Germinal center (tissue), 1 donor: ENCODE data around the gene CDC42SE2.

Experiments used
- DNase-seq: peaks from one replicate; pipeline ENCODE4 v3.0.0; 2012; ENCODE audit warnings: mixed read lengths, low spot score

Gene CDC42SE2, protein sequence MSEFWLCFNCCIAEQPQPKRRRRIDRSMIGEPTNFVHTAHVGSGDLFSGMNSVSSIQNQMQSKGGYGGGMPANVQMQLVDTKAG

DNA sequence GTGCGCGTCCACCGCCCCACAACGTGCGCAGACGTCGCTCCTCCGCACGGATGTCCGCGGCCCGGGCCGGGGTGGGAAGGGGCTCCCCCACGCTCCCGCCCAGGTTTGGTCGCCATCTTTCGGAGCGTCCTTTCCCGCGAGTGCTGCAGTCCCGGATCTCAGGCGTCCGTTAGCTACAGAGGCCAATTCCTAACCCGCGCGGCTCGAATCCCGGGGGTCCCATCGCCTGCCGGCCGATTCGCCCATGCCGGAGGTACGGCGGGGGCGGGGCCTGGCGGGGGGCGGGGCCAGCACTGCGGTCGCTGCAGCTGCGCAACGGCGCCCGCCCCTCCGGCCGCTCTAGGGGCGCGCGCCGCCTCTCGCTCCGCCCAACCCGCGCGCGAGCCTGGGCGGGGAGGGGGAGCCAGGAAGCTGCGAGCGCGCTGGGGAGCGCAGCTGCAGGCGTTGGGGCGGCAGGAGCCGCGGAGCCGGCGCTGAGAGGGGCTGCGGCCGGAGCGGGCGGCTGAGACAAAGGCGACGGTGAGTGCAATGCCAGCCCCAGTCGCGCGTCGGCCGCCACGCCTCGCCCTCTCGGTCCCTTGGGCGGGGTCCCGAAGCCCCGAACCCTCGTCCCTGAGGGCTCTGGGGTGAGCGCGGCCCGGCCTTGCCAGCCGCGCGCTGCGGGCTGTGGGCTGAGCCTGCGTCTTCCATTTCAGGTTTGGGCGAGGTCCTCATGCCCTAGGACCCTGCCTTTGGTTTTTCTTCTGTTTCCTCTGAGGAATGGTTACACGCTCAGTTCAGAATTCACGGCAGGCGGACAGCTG, at the start of gene CDC42SE2:
Gene CDC42SE2, plus strand, starts transcription at position 406 of the 803 bp plus-strand sequence. CDS start 95,441 bp downstream, outside the sequence.
- DNase-seq, result peak; percentile 93

DNA sequence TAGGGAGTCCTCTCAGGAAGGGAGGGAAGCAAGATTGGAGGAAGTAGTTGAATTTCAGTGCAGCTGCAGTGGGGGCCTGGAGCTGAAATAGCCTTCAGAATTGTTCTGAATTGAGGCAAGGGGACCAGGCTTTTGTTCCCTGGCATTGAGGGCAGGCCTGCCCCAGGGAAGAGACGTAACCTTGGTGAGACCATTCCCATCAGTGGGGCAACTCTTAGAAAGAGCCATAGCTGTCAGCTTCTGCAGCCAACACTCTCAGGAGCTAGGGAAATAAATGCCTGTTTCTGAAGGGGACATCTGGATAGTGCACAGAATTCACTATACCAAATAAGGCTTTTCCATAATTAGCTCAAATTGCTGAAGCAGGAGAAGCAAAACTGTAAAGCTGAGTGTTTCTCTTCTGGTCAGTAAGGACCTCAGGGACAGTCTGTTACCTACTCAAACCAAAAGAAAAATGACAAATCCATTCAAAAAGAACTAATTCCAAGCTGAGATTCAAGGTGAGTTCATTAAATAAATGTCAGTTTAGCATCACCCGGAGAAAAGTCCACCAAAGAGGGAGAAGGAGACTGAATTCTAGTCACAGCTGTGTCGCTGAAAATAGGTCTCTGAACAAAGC, 49.1 kb upstream of the CDC42SE2 start:
- no peak for DNase-seq

DNA sequence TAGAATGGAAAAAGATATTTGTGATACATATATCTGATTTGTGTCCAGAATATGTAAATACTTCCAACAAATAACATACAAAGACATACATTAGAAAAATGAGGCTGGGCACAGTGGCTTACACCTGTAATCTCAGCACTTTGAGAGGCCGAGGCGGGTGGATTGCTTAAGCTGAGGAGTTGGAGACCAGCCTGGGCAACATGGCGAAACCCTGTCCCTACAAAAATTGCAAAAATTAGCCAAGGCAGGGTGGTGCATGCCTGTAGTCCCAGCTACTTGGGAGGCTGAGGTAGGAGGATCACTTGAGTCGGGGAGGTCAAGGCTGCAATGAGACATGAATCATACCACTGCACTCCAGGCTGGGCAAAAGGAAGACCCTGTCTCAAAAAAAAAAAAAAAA, 46.1 kb upstream of the CDC42SE2 start:
- DNase-seq, result no peak

DNA sequence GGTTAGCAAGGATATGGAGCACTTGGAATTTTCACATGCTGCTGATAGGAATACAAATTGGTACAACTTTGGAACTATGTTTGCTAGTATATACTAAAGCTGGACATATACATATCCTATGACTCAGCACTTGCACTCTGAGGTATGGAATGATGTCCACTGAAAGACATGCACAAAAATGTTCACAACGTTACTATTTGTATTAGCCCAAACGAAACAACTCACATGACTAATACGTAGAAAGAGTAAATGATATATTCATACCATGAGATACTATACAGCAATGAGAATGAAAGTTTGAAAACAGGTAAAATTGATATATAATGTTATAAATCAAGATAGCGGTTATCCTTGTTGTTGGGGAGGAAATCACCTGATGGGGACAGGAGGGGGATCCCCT, 45.5 kb upstream of the CDC42SE2 start:
- DNase-seq, result no peak

DNA sequence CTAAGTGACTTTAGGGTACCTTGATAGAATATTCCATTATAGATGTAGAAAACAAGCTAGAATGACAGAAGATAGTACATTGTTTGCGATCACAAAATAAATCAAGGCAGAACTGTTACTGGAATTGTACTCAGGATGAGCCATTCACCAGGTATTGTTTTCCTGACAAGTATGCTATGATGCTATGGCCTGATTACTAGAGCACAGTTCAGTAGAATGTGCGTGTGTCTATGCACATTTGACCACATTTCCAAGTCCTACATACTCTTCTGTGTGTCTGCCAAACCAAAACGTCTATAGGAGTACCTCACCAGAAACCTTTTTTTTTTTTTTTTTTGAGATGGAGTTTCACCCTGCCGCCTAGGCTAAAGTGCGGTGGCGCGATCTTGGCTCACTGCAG, 43.3 kb upstream of the CDC42SE2 start:
- DNase-seq, result no peak

DNA sequence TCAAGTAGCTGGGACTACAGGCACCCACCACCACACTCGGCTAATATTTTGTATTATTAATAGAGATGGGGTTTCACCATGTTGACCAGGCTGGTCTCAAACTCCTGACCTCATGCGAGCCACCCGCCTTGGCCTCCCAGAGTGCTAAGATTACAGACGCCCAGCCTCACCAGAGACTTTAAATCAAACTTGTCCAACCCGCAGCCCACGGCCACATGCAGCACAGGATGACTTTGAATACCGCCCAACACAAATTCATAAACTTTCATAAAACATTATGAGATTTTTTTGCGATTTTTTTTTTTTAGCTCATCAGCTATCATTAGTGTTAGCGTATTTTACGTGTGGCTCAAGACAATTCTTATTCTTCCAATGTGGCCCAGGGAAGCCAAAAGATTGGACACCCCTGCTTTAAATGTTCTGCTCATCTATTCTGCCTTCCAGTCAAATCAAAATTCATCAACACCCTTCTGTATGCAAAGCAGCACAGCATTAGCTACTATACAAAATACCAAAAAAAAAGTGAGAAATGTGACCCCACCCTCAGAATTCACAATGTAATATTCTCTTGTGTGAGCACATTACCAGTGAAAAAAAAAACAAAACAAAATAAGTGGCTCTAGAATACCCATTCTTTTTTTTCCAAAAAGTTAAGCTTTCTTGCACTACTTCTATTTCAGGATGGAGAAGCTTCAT, 42.7 kb upstream of the CDC42SE2 start:
- no peak for DNase-seq

DNA sequence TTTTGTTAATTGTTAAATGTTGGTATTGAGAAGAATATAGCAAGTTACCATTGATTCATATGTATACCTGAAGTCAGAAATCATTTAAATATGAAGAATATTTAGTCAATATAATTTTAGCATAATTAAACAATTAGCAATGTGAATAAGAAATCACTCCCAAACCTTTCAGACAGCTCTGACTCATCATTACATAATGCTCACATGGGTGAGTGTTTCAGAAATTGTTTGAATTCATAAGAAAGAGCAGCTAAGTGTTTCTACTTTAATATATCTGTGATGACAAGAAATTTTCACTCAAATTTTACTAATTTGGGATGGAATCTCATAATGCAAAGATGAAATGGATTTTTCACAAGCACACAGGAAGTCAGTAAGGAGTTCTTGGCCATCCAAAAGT, 42.0 kb upstream of the CDC42SE2 start:
- no peak for DNase-seq

DNA sequence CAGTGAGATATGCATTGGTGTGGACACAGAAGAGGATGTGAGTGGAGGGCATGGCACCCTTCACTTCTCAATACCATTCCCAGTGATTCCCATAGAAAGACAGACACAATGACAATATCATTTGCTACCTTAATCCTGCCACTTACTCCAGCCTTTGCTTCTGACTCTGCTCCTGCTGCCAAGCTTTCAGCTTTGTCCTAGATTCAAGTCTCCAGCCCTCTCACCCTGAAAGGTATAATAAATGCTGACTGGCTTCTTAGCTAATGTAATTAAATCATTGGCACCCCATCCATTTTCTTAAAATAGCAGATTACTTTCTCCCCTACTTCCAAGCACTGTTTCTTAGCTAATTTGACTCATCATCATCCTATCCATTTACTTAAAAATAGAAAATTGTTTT, 41.1 kb upstream of the CDC42SE2 start:
- DNase-seq, result no peak

DNA sequence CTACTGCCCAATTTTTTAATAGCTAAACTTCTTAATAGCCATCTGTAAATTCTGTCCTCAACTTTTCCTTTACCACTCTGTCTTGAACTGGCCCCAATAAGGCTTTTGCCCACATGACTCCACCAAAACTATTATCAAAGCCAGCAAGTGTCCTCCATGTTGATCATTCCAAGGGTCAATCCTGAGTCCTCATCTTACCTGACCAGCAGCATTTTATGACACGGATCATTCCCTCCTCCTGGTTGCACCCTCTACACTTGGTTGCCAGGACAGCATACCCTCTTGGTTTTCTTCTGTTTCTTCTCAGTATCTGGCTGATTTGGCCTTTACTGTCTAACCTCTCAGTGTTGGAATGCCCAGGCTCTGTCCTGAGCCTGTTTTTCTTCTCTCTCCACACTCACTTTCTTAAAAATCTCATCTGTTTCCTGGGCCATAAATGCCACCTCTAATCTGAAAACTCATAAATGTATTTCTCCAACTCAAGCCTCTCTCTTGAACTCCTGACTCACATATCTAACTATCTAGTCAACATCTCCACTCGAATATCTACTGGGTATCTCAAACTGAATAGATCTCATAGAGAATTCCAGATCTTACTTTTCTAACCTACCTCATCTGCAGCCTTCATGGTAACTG, 40.0 kb upstream of the CDC42SE2 start:
- DNase-seq, result no peak

DNA sequence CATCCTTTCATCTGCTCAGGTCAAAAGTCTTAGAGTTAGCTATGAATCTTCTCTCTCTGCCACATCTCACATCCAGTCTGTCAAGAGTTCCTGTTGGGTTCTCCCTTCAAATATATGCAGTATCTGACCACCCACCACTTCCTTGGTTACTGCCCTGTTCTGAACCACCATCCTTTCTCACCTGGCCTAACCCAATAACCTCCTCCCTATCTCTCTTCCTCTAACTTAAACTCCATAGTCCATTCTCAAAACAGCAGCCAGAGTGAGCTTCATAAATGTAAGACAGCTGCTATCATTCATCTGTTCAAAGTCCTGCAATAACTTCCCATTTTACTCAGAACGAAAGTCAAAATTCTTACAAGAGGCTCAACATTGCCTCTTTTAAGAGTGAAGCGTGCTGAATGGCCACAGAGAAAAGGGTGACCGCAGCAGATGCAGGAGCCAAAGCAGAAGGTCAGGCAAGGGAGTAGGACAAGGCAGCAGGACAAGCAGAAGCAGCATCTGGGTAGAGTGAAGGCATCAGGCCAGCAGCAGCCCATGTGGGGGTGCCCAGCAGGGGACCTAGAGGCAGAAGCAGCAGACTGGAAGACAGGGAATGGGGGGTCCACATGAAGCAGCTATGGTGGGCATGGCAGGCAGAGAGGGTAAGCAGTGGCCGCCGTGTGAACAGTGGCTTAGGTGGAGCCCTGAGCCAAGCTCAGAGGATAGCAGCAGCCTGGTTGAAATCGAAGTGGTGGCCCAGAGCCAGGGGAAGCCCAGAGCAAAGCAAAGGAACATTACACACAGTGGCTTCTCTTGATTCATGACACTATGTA, 39.3 kb upstream of the CDC42SE2 start:
- DNase-seq, result peak; percentile 50

DNA sequence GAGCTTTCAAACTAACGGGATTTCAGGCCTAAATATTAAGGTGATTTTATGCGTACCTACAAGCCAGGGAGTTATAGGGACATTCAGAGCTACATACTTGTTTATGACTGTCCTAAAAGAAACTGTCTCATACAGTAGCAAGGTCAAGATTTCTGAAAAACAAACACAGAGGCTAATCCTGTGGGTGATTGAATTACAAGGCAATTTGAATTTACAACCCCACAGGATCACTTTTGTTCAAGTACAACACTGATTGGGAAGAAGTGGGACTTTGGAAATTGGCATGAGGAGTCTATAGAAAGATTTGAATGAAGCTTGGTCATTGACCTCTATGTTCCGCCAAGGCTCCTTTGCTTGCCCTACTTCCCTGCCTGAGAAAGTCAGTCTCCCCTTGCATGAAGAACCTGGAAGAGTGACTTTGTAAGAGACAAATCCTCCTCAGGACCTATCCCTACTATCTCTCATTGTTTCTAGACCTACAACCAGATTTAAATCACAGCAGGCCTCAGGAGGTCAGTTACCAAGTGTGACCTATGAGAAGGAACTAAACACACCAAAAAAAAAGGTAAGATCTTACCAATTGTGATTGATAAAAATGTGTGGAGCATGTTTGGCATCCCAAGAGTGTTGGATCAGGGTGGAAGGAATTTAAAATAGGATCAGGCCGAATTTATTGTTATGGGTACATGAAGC, 38.4 kb upstream of the CDC42SE2 start:
- DNase-seq, result no peak

DNA sequence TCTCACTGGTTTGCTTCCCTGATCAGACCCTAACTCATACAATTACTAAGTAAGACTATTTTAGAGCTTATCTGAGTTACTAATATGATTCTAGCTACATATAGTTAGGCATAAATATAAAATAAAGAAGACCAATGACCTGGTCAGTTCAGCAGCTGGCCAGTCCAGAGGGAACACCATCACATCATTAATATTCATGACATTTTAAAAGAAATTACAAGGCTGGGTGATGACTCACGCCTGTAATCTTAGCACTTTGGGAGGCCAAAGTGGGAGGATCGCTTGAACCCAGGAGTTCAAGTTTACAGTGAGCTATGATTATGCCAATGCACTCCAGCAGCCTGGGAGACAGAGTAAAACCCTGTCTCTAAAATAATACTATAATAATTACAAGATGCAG, 37.0 kb upstream of the CDC42SE2 start:
- DNase-seq, result no peak

DNA sequence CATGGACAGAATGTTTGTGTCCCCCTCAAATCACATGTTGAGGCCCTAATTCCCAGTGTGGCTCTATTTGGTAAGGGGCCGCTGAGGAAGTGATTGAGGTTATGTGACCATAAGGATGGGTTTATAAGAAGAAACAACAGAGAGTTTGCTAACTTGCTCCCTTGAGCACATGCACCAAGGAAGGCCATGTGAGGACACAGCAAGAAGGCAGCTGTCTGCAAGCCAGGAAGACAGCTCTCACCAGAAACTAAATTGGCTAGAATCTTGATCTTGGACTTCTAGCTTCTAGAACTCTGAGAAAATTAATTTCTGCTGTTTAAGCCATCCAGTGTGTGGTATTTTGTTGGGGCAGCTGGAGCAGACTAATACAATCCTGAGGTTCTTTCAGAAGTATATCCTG, 35.2 kb upstream of the CDC42SE2 start:
- DNase-seq, result no peak

DNA sequence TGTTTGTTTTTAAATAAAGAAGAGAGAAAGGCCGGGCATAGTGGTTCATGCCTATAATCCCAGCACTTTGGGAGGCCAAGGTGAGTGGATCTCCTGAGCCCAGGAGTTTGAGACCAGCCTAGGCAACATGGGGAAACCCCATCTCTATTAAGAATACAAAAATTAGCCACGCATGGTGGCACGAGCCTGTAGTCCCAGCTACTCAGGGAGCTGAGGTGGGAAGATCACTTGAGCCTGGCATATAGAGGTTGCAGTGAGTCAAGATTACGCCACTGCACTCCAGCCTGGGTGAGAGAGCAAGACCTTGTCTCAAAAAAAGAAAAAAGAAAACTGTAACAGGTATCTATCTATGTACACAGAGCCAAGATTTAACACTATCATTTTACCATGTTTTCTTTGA, 34.2 kb upstream of the CDC42SE2 start:
- no peak for DNase-seq

DNA sequence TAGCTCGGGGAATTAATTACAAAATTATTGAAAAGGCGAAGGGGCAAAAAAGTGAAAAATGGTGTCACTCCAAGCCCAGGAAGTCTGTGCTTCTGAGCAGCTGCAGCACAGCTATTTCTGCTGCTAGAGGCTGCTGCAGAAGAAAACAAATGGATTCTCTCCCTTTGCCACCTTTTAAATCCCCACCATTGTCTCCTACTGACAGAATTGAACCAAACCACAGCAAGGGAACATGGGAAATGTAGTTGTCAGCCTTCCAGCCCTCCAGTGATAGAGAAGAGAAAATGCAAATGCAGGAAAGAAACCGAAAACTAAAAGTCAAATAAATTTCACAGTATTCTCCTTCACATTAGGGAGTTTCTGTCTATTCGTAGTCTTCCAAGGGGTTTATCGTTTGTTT, 33.4 kb upstream of the CDC42SE2 start:
- DNase-seq, result no peak

DNA sequence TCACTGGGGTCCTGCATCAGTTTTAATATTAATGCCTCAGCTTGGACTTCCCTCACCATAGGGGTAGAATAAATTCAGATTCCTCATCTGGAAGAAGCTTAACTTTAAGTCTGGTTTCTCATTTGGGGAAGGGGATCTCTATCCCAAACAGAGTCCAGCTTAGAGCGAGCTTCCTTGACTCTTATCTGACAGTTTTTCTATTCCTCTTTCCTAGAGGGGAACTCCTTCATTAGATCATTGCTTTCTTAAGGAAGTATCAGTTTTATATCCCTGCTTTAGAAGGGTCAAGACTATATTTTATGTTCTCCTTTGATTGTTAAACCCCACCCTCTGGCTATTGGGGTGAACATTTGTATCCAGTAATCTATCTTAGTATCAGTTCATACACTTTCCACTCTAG, 24.2 kb upstream of the CDC42SE2 start:
- no peak for DNase-seq

DNA sequence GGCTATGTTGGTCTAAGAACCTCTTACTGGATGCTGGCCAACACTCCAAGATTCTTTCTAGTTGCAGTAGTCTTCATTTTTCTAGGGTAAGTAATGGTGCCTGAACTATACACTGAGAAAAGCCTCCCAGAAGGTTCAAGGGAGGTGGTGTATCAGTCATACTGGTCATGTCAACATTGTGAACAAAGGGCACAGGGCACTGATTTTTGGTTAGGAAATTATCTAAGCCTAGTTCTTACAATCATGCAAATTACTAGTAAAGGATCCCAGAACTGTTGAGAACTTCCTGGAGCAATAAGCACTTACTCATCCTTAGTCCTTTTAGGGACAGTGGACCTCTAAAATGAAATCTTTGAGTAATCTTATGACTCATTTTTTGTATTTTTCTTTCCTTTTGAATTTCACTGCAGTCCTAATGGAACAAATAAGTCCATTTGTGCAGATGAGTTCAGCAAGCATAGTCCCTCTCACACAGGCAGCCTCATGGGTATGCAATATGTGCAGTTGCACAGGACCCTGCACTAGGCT, 21.1 kb upstream of the CDC42SE2 start:
- DNase-seq, result no peak

DNA sequence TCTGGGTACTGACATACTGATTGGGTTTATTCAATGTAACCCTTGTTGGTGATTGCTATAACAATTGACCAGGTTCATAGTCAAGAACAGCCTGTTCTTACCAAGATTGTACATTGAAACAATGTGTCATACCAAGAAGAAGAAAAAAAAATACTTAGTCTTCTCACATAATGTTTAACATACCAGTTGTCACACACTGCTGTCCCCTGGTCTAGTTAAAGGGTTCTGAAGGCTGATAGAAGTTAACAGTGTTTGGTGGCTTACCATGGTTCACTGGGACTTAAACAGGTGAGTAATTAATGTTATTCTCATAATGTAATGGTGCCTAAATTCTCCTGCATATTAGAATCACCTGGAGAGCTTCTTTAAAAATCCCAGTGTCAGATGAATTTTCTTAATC, 18.5 kb upstream of the CDC42SE2 start:
- no peak for DNase-seq

DNA sequence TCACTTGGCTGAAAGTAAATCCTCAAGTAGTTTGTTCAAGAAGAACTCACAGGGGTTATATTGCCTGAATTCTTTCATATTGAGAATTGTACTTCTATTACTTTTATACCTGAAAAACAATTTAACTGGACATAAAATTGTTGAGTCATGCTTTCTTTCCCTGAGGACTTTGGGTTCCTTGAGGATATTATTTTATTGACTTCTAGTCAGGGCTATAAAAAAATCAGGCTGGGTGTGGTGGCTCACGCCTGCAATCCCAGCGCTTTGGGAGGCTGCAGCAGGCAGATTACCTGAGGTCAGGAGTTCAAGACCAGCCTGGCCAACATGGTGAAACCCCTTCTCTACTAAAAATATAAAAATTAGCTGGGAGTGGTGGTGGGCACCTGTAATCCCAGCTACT, 17.9 kb upstream of the CDC42SE2 start:
- no peak for DNase-seq

DNA sequence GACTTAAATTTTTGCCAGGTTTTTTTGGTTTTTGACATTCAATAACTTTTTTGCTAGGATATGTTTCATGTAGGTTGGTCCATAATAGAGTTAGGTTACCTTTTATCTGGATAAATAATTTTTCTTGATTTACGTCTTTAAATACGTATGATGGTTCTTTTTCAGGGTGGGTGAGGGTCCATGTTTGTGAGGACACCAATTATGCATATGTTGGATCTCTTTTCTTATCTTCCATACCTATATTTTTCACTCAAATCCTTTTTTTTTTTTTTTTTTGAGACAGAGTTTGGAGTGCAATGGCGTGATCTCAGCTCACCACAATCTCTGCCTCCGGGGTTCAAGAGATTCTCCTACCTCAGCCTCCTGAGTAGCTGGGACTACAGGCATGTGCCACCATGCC, 17.3 kb upstream of the CDC42SE2 start:
- DNase-seq, result no peak
